ENCODE measurements around the gene LRP1. TPM values are rescaled to one million over a fixed set of nuclear protein-coding genes. Genes with fewer than 3 reads are reported as not detected.

The LRP1 gene
- total RNA-seq, 2 donors from 2014 or later, result 117 to 119 TPM

GRCh38 chr12:57234233-57234570, 105.9 kb downstream of the LRP1 start:
- ATAC-seq, result no peak
- intact Hi-C loops (cut with DNase I, micrococcal nuclease), result no loop called here
- no peak for DNase-seq

GRCh38 chr12:57234571-57235016, 106.3 kb downstream of the LRP1 start:
- DNase-seq (no peak), ATAC-seq (no peak)
- intact Hi-C loops (cut with DNase I, micrococcal nuclease), result no loop called here

DNA sequence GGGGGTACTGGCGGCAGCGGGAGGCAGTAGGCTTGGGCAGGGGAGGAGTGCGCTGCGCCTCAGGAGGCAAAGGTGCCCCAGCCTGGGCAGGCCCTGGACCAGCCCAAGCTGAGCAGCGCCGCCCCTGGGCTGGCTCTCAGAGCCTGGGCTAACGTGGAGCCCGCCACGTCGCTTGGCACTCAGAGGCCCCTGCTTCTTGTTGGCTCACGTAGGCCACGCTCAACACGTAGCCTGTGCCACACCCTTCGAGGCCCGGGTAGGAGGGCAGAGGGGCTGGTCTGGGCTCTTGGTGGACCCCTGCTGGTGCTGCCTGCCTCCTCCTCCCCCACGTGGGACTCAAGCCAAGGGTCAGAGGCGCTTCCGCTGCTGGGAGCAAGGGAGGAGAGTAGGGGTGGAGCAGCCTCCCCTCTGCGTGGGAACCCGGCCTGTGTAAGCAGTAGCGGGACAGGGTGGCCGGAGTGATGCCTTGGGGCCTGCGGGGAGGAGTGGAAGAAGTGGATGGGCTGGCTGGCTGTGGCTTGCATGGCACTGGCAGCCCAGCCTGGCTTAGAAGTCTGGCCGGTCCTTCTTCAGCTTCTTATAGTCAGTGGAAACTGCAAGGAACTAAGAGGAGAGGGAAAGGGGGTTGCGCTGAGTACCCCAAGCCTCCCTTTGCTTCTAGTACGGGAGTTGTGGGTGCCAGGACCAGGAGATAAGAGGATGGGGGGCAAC, 106.9 kb downstream of the LRP1 start:
- intact Hi-C loops (cut with DNase I, micrococcal nuclease), result no loop called here
- ATAC-seq, result no peak

DNA sequence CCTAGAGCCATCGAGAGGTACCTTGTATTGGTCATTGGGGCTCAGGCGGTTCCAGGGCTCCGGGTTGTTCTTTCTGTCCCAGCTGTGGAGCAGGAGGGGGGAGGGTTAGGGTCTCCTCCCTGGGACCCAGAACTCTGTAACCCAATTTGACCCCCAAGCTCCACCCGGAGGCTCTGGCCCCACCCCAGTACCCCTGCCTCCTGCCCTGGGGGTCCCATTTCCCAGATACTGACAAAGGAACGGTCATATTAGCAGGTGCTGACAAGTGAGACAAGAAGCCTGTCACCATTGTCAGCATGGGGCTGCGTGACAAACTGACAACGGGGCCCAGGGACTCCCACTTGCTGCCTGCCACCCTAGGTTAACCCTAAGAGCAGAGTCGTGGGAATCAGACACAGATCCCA, 107.4 kb downstream of the LRP1 start:
- DNase-seq, result no peak
- intact Hi-C loops (cut with DNase I, micrococcal nuclease), result no loop called here

More for the DNA sequence above, 106.9 kb downstream of the LRP1 start:
- no peak for DNase-seq

DNA sequence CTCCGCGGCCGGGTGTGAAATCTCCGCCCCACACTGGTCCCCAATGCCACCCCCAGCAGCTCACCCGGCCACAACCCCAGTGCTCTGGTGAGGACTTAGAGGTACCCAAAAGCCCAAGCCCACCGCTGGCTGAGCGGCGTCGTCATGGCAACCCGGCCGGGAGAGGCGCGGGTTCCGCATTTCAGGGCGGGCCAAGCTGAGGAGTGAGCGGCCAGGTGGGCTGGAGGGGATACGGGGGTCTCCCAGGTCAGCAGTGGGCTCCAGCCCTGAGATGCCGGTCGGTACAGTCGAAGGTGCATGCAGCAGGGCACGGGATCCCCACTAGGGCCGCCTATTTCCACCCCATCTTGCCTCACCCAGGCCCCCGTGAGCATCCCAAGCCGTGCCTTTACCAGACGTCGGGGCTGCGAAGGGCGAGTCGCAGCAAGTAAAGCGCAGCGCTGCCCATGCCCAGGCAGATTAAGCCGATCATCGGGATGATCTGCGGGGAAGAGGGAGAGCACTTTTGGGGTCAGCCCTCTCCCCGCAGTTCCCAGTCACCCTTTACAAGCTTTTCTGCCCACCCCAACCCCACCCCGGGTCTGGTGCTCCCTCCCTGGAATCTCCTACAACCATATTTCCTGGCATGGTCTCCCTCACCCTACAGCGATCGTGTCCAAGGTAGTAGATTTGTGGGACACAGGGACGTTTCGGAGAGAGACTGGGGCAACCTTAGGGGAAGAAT, 108.1 kb downstream of the LRP1 start:
- intact Hi-C loops (cut with DNase I, micrococcal nuclease), result no loop called here
- peak in 1 of 2 donors; percentile 25 for DNase-seq
- no peak for ATAC-seq

More for the DNA sequence above, 107.4 kb downstream of the LRP1 start:
- no peak for ATAC-seq

DNA sequence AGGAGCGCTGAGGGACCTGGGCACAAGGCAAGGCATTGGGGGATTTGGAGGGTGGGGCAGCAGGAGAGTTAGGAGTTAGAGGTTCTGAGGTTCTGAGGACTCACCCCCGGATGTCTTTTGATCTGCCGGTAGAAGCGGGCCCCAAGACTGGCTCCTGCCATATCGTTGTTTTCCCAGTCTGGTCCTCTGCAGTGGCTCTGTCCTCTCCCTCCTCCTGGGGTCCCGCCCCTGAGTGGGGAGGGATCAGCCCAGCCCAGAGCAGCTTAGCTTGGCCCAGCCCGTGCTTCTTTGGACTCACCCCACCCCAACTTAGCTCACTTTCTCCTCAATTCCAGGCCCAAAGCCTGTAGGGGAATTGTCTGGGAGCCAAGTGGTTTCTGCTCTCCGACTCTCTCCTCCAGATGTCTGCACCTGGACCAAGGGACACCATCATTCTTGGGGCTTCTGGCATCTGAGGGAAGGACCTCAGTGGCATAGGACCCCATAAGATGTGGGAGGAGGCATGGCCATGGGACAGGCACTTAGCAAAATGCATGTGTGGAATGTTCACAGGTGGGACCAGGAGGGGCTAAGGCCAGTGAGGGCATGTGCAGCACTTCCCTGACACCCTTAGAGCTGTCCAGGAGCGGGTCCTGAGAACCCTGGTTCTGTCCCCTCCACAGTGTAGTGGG, 108.8 kb downstream of the LRP1 start:
- DNase-seq (no peak), ATAC-seq (no peak)
- intact Hi-C loops (cut with DNase I, micrococcal nuclease), result no loop called here

DNA sequence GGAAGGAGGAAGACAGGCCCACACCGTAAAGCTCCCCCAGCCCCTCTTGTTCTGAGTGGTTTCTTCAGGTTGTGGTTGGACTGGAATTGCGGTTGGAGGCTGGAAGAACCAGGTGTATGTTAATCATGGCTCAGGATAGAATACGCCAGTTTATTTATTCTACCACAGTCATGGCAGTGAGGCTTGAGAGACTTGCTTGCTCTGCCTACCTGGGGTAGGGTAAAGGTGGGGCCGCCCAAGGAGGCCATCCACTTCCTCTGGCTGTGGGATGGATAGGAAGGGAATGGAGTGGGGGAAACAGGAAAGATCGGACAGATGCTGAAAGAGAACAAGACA, 109.3 kb downstream of the LRP1 start:
- no peak for DNase-seq
- intact Hi-C loops (cut with DNase I, micrococcal nuclease), result no loop called here

GRCh38 chr12:57237932-57238853, 109.9 kb downstream of the LRP1 start:
- intact Hi-C loops (cut with DNase I, micrococcal nuclease), result no loop called here
- DNase-seq (peak in 1 of 2 donors; percentile 35), ATAC-seq (no peak)

More for the DNA sequence above, 109.3 kb downstream of the LRP1 start:
- no peak for ATAC-seq

- ATAC-seq (peak; percentile 72), DNase-seq (peak; percentile 77 to 91)
- intact Hi-C loops (cut with DNase I, micrococcal nuclease), result no loop called here
These were observed 110.7 kb downstream of the LRP1 start for GRCh38 chr12:57238854-57239554.

- no peak for DNase-seq
- ATAC-seq, result no peak
- intact Hi-C loops (cut with DNase I, micrococcal nuclease), result no loop called here
These were observed 111.3 kb downstream of the LRP1 start for GRCh38 chr12:57239587-57240065.

DNA sequence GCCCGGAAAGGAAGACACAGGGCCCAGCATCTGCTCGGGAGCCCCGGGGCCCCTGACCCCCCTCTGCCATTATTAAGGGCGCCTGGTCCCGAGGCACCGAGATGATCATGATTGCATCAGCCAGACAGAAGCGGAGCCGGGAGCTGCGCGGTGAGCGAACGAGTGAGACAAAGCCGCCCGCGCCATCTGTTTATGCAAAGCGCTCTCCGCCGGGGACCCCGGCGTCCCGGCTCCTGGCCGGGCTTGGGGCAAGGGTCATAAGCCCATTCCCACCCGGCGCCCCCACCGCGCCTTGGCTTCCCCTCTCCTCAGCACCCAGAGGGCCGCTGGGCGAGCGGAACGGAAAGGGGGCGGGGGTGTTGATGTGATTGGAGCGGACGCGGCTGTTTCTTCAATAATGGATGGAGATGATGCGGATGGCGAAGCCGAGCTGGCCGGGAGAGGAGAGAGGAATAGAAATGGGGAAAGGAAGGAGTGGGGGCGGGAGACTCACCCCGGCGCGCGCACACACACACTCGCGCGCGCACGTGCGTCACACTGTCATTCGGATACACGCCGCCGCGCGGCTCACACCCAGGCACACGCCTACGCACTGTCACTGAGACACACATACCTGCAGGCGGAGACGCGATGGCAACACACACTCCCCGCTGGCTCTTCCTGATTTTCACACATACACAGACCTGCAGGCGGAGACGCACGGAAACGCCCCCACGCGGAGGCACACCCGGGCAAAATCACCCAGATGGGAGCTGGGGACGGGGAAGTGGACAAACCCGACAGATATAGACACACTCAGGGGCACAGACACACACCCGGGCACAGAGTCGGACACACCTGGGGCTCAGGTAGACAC, 112.0 kb downstream of the LRP1 start:
- DNase-seq, result peak; percentile 62 to 74
- peak; percentile 45 for ATAC-seq
- intact Hi-C loops (cut with DNase I, micrococcal nuclease), result no loop called here

- no peak for DNase-seq
- intact Hi-C loops (cut with DNase I, micrococcal nuclease), result no loop called here
- ATAC-seq, result no peak
These were observed 112.7 kb downstream of the LRP1 start for GRCh38 chr12:57240926-57241401.

DNA sequence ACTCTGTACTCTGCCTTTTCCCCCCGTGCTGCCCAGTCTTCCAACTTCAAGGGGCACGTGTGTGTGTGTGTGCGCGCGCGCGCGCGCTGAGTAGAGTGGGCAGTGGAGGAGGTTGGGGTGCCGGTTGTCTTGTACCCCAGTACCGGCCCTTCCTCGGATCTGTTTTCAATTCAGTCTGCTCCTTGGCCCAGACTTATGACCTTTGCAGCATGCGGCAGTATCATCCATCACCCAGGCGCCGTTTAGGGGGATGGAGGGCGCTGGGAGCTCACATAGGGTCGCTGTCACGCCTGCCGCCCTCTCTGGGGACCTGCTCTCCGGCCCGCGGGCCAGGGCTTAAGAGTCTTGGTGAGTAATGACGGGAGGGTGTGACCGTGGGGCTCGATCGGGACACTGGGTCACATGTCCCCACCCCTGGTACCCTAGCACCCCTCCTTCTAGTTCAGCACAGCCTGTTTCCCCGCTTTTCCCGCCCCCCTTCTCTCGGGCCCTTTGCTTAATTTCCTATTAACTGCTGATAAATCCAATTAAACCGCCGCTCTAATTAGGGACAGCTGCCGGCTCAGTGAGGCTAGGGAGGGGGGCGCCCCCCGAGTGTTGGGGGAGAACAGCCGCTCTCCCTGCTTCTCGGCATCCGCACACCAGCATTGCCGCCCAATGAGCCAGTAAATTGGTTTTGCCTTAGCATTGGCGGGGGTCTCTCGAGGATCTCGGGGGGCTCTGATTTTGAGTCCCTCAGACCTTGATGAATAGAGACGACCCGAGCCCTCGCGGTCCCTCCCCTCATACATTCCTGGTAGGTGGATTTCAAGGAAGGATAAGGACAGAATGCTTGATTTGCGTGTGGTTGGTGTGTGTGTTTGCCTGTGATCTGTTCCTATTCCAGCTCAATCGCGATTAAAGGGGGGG, 113.4 kb downstream of the LRP1 start:
- no peak for ATAC-seq
- intact Hi-C loops (cut with DNase I, micrococcal nuclease), result no loop called here

DNA sequence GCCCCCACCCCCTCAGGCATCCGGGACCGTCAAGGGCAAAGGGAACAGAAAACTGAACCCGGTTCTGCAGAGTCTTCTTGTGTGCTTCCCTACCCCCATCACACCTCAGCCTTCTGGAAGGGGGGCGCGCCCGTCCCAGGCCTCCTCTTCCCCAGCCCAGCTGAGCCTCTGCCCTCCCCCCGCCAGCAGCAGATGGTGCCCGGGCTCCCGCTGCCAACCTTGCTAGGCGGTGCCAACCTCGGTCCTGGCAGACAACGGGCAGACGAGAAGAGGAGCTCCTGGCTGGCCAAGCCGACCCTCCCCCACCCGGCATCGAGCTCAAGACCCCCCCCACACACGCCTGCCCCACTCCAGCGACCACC, 114.0 kb downstream of the LRP1 start:
- intact Hi-C loops (cut with DNase I, micrococcal nuclease), result no loop called here
- DNase-seq (peak in 1 of 2 donors; percentile 63), ATAC-seq (peak; percentile 13)

More for the DNA sequence above, 113.4 kb downstream of the LRP1 start:
- DNase-seq, result no peak

- peak in 1 of 2 donors; percentile 75 for DNase-seq
- peak; percentile 47 for ATAC-seq
- intact Hi-C loops (cut with DNase I, micrococcal nuclease), result no loop called here
These were observed 114.6 kb downstream of the LRP1 start for GRCh38 chr12:57242691-57243454.

All from left colon (tissue), 2 donors.